Memory B cell (primary cell): Measurements from ENCODE around the gene SH2D4B.

ENCODE experiments used
- ATAC-seq: fragments of 150-1000 bp; cut with Tn5 transposase; 2 replicates; pipeline ENCODE4 v1.10.0; 2021; ENCODE audit warnings: low read depth, mild to moderate bottlenecking, moderate library complexity
- DNase-seq, 2 donors: peaks; one replicate each; pipeline ENCODE4 v3.0.0; 2022; ENCODE audit warnings: low spot score in 2 of 2
- H3K27ac Mint-ChIP-seq: one replicate; pipeline ENCODE4 v1.8.0; 2022; ENCODE audit warnings: mild to moderate bottlenecking, moderate library complexity, mixed read lengths
- H3K27me3 Mint-ChIP-seq: one replicate; pipeline ENCODE4 v1.8.0; 2022; ENCODE audit warnings: mixed read lengths
- H3K36me3 Mint-ChIP-seq: one replicate; pipeline ENCODE4 v1.8.0; 2022; ENCODE audit warnings: mild to moderate bottlenecking, mixed read lengths
- H3K4me1 Mint-ChIP-seq: one replicate; pipeline ENCODE4 v1.8.0; 2022; ENCODE audit warnings: mixed read lengths
- H3K4me3 Mint-ChIP-seq: one replicate; pipeline ENCODE4 v1.8.0; 2022; ENCODE audit warnings: mild to moderate bottlenecking, moderate library complexity, mixed read lengths
- H3K9me3 Mint-ChIP-seq: one replicate; pipeline ENCODE4 v1.8.0; 2022; ENCODE audit warnings: mixed read lengths

The SH2D4B gene

GRCh38 chr10:80687476-80687789 lies 149.7 kb downstream of the SH2D4B start:
- no peak for ATAC-seq
- H3K27ac Mint-ChIP-seq: no peak overlapping the region
- H3K9me3 Mint-ChIP-seq: peaks cover 2% of the 10 kb centered on the region
- no peaks in the 10 kb centered on the region for H3K36me3 Mint-ChIP-seq
- H3K4me1 Mint-ChIP-seq: no peaks in the 10 kb centered on the region
- peaks cover 12% of the 10 kb centered on the region for H3K27me3 Mint-ChIP-seq
- DNase-seq: no peak
- no peak overlapping the region for H3K4me3 Mint-ChIP-seq

- no peaks in the 10 kb centered on the region for H3K4me1 Mint-ChIP-seq
- peaks cover 14% of the 10 kb centered on the region for H3K27me3 Mint-ChIP-seq
- no peak for ATAC-seq
- no peaks in the 10 kb centered on the region for H3K36me3 Mint-ChIP-seq
- H3K4me3 Mint-ChIP-seq: no peak overlapping the region
- DNase-seq: no peak
- no peaks in the 10 kb centered on the region for H3K9me3 Mint-ChIP-seq
- no peak overlapping the region for H3K27ac Mint-ChIP-seq
These were observed 152.7 kb downstream of the SH2D4B start for GRCh38 chr10:80690434-80690833.

GRCh38 chr10:80691441-80691840 lies 153.7 kb downstream of the SH2D4B start:
- H3K9me3 Mint-ChIP-seq: no peaks in the 10 kb centered on the region
- no peak overlapping the region for H3K4me3 Mint-ChIP-seq

GRCh38 chr10:80693565-80693964 lies 155.9 kb downstream of the SH2D4B start:
- no peak for DNase-seq
- Mint-ChIP-seq H3K4me3 (no peak overlapping the region), H3K36me3 (no peaks in the 10 kb centered on the region), H3K27me3 (peaks cover 18% of the 10 kb centered on the region), H3K9me3 (no peaks in the 10 kb centered on the region), H3K4me1 (no peaks in the 10 kb centered on the region), H3K27ac (no peak overlapping the region)
- no peak for ATAC-seq

More at GRCh38 chr10:80691441-80691840, 153.7 kb downstream of the SH2D4B start:
- no peaks in the 10 kb centered on the region for H3K4me1 Mint-ChIP-seq
- no peak for ATAC-seq
- H3K27me3 Mint-ChIP-seq: peaks cover 14% of the 10 kb centered on the region
- no peaks in the 10 kb centered on the region for H3K36me3 Mint-ChIP-seq
- DNase-seq: no peak
- no peak overlapping the region for H3K27ac Mint-ChIP-seq

- Mint-ChIP-seq H3K27me3 (peaks cover 15% of the 10 kb centered on the region), H3K27ac (no peak overlapping the region), H3K36me3 (no peaks in the 10 kb centered on the region), H3K4me3 (no peak overlapping the region), H3K4me1 (peaks cover 2% of the 10 kb centered on the region), H3K9me3 (no peaks in the 10 kb centered on the region)
- no peak for ATAC-seq
- no peak for DNase-seq
These were observed 157.2 kb downstream of the SH2D4B start for GRCh38 chr10:80694930-80695329.
